LoVo (cell line): ENCODE data around the gene TGFBR1.

Experiments
- DNase-seq: peaks from one replicate; pipeline ENCODE4 v3.0.0-alpha.2; 2016; ENCODE audit warnings: low spot score

TGFBR1 gene

DNA sequence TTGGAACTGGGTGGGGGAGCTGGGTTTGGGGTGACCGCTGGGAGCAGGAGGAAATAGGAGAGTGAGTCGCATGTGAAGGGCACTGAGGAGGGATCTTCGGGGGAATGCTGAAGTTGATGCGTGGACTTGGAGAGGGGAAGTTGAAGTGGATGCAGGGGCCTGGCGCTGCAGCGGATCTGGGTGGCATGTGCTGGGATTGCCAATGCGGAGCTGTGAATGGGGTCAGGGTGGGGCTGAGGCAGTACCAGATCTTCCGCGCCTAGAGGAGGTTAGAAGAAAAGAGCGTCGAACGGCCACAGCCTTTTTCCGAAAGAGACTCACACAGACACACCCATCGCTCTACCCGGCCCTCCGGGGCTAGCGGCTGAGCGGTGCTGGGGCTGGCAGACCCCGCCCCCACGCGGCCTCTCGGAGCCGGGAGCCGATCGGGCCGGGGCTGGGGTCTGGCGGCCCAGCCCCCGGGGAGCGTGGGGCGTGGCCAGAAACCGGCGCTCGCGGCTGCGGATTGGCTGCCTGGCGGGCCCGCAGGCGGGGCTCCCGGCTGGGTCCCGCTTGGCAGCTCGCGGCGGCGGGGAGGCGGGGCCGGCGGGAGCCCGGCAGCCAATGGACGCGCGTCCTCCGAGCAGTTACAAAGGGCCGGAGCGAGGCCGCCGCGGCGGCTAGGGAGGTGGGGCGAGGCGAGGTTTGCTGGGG is at the start of gene TGFBR1:
TGFBR1 (plus strand) TSS at position 655 of the 693 bp plus-strand sequence. CDS start 93 bp downstream, outside the sequence.
- DNase-seq, result peak; percentile 93

DNA sequence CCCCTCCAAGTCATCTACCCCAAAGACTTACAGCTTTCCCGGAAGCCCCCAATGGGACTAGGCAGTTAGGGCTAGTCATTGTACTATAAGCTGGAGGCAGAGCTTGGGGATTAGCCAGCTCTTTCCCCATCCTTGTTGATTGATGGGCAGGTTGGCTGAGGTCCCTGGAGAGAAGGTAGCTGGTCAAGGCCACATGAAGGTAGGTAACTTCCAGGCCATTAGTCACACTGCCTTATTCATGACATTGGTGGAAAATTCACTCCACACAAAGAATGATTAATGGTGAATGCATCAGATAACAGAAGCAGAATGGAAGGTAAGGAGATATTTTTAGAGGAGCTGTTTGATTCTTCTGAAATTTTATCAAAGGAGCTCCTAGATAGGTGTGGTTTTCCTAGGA is 49.5 kb upstream of the TGFBR1 start:
- DNase-seq, result no peak

DNA sequence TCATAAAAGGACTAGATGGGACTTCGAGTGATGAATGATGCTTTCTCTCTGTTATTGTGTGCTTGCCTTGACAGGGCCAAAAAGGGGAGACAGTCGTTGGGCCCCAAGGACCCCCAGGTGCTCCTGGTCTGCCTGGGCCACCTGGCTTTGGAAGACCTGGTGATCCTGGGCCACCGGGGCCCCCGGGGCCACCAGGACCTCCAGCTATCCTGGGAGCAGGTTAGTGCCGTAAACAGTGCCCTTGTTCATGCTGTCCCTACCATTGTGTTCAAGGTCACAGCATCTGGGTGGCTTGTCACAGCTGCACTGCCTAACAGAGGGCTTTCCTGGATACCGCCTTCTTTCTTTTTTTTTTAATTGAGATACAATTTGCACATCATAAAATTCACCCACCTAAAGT is 48.7 kb upstream of the TGFBR1 start:
- no peak for DNase-seq

DNA sequence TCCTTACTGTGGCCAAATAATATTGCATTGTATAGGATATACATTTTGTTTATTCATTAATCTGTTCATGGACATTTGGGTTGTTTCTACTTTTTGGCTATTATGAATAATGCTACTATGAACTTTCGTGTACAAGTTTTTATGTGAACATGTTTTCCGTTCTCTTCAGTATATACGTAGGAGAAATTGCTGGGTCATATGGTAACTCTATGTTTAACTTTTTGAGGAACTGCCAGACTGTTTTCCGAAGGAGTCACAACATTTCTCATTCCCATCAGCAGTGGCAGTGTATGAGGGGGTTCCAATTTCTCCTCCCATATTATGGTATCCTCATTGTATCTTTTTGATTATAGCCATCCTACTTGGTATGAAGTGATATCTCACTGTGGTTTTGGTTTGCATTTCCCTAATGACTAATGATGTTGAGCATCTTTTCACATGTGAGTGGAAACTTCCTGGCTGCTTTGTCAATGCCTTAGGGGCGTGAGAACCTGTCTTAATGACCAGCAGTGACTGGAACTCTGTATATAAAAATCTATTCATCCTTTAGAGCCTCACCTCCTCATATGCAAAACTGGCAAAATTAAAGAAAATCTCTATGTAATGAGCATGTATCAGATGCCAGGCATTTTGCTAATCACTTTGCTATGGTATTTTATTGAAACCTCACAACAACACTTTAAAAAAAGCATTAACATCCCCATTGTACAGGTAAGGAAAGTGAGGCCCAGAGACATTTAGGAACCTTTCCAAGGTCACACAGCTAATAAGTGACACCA is 47.8 kb upstream of the TGFBR1 start:
- no peak for DNase-seq

DNA sequence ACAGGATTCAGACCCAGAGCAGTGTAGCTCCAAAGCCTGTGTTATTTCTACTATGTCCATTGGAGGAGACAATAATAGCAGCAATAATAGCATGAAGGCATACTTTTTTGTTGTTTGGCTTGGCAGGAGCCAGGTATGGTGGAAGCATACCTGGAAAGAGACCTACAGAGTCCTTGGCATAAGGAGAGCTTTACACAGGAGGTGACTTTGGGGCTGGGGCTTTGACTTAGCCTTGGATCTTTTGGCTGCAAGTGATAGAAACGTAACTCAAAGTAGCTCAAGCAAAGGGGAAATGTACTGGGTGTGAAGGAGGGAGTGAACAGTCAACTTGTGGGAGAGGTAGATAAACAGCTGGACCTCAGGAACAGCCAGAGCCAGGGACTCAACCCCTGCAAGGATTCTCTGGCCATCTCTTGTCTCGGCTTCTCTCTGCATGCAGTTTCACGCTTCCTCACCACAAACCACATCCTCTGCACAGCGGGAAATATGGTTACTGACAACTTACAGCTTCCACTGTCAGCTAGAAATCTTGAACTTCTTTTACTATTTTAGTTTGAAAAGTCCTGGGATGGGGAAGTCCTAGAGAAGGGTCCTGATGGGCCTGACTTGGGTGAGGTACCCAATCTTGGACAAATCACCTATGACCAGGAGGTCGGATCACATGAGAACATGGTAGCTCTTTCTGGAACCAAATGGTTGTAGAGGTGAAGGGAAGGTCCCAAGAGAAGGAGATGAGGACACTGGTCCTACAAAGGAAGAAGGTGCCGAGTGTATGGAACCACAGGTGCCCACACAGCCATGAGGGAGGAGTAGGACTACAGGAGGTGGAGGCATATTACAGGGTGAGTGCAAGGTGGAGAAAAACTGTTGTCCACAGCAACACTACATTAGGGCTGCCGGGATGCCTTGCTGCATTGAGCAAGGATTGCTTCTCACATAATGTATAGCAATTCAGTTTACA is 47.0 kb upstream of the TGFBR1 start:
- no peak for DNase-seq

DNA sequence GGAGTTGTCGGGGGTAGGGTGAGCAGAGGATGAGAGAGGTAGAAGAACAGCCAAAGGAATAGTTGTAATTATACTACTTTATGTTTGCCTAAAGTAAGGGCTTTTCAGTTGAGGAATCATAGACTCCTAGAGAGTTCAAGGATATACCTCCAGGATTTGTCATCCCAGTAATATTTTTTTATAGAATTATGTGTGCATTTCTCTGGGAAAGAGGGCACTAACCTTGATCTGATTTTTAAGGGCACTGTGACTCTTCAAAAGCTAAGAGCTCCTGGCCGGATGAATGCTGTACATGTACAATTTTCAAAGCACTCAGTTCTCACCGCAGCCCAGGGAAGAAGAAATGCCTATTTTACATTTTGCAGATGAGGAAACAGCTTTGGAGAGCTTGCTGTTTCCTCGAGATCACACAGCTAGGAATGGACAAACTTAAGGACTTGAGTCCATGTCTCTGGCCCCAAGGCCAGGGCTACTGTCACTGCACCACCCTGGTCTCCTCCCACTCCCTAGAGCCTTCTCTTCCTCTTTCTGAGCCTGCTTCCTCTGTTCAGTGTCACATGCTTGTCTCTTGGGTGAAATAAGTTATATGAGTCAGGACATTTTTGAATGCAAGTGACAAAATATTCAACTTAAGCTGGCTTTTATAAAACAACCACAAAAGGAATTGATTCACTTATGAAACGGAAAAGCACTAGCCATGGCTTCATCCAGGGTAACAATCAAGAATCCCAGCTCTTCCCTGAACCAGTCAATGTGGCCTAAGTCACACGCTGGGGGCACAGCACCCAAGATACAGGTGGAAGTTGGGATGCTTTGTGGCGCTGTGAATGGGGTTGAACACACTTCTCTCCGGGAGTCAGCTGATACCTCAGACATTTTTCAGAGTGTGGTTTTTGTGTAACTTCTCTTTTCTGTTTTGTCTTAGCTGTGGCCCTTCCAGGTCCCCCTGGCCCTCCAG is 45.7 kb upstream of the TGFBR1 start:
- DNase-seq, result no peak

DNA sequence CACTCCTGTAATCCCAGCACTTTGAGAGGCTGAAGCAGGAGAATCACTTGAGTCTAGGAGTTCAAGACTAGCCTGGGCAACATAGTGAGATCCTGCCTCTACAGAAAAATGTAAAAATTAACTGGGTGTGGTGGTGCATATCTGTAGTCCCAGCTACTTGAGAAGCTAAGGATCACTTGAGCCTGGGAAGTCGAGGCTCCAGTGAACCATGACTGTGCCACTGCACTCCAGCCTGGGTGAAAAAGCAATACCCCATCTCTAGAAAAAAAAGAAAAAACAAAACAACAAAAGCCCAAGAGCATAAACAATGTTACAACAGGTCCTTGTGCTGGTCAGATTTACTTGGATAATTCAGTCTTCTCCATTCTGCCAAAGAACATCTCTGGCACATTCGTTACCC is 44.3 kb upstream of the TGFBR1 start:
- no peak for DNase-seq

DNA sequence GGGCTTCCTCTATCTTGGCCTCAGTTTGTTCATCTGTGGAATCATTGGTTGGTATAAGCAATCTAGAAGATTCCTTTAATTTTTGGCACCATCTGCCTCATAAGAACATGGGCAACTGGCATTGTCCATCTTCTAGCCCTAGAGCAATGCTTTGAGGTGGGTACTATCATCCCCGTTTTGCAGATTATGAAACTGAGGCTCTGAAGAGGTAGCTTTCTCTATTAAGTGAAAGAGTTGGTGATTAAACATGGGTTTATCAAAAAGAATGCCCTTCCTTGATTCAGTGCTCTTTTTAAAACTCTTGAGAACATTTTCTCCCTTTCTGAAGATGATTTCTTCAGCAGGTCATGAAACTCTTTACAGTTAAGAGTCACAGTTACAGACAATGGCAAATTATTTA is 42.4 kb upstream of the TGFBR1 start:
- no peak for DNase-seq

DNA sequence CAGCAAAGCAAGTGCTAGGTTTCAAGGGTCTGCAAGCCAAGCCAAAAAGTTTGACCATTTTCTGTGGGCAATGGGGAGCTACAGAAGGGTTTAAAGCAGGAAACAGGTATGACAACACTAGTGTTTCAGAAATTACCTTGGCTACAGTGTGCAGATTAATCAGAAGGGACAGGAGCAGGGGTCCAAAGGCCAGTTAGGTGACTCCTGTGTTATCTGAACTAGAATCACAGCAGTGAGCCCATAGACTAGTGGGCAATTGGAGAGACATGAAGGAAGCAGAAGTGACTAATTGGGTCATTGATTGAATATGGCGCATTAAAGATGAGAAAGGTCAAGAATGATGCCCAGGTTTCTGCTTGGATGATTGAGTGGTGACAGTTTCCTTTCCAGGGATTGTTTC is 41.4 kb upstream of the TGFBR1 start:
- no peak for DNase-seq

DNA sequence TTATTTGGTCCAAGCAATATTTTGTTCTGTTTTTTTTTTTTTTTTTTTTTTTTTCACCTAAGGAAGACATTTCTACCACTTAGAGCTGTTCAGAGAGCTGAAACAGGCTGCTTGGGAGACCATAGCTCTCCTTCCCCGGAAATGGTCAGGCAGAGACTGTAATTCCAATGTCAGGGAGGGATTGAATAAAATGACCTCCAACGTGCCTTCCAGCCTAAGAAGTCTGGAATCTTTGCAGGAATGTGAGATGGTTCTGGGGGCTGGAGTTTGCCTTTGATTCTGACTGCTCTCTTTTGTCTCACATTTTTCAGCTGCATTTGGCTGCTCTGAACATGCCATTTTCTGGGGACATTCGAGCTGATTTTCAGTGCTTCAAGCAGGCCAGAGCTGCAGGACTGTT is 38.3 kb upstream of the TGFBR1 start:
- DNase-seq, result no peak

DNA sequence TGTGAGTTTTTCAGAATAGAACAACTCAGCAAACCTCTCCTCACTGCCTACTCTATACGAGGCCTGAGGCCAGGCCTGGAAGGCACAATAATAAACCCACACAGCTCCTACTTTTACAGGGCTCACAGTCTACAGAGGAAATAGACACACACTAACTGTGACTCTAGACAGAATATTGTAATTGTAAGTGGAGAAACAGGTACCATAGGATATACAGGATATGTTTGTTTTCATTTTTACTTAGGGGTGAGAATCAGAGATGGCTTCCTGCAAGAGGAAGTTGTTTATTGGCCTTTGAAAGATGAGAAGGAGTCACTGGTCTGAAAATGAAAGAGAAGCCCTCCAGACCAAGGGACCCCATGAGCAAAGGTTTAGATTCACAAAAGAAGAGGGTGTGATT is 35.8 kb upstream of the TGFBR1 start:
- no peak for DNase-seq

DNA sequence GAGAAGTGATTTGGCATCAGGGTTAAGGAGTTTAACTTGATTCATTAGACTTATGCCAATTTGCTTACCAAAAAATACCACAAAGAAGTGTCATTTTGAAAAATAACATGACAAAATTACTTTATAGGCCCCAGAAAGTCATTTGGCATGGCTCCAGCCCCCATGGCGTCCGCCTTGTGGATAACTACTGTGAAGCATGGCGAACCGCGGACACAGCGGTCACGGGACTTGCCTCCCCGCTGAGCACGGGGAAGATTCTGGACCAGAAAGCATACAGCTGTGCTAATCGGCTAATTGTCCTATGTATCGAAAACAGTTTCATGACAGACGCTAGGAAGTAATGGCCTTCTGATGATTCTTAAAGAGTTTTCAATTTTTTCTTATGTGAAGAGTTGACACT is 35.4 kb upstream of the TGFBR1 start:
- DNase-seq, result no peak

DNA sequence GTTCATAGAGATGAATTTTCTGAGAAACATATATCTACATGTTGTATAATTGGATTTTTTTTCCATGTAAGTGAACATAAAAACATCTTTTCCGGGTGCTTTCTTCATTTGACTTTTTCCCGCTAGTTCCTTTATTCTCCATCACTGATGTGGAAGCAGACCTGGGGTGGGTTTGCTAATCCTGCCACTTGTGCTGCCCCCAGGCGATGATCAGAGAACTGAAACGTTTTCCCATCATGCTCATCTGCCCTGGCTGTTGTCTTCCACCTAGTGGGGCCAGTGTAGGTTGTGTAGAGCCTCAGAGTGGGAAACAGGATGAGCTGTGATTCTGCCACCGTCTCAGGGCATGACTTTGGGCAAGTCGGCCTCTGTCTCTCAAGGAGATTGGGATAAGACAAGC is 34.2 kb upstream of the TGFBR1 start:
- DNase-seq, result no peak

DNA sequence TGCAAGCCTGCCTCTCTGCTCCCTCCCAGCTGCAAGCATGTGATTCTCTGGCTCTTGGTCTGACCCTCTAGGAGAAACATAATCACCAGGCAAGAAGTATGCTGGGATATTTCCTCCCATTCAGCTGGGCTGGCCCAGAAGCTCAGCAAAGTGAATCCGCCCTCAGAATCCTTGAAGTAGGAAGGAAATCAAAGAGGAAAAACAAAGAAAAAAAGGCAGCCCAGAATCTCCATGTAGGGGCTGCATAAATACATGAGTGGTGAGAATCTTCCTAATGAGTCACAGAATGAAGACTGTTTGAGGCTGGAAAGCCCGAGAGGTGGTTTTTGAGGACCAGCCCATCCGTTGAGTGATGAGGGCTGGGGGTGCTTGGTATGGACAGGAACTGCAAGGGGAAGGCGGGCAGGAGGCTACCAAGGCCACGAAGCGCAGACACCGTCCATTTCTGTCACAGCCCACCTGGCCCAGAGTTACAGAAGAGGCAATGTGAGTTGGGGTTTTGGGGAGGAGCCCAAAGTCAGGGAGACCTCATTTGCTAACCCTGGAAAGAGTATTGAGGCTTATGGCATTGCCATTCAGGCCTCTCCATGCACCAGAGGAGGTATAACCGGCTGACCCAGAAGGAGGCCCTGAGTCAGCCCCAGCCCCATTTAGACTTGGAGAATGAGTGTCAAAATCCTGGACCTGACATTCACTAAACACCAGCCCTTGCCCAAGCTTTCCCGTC is 33.4 kb upstream of the TGFBR1 start:
- no peak for DNase-seq

DNA sequence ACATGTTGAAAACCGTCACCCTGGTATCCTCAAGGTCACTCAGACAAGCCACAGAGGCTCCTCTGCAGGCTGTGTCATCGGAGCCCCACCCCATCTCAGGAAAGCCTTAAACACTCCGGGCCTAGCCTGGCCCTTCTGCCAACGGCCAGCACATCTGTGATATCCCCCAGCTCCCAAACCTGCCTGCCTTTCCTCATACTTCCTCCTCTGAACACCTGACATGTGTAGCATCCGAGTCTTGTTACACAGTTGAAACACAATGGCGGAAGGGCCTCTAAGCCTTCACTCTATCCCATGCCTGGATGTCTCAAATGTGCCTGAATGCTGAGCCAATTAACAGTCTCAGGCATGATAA is 32.9 kb upstream of the TGFBR1 start:
- no peak for DNase-seq

DNA sequence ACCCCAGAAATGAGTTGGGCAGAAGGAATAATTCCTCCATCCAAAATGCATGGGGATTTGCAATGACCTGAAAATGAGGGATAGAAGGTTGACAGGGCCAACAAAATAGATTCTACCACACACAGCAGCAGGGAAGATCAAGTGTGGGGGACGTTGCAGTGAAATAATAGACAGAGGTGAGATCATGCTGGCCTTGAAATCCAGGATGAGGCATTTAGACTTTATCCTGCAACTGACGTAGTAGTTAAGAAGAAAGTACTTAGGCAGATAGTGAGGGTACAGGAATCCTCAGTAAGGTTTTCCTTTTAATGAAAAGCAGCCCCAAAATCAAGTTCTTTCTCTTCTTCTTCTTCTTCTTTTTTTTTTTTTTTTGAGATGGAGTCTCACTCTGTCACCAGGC is 31.6 kb upstream of the TGFBR1 start:
- no peak for DNase-seq

DNA sequence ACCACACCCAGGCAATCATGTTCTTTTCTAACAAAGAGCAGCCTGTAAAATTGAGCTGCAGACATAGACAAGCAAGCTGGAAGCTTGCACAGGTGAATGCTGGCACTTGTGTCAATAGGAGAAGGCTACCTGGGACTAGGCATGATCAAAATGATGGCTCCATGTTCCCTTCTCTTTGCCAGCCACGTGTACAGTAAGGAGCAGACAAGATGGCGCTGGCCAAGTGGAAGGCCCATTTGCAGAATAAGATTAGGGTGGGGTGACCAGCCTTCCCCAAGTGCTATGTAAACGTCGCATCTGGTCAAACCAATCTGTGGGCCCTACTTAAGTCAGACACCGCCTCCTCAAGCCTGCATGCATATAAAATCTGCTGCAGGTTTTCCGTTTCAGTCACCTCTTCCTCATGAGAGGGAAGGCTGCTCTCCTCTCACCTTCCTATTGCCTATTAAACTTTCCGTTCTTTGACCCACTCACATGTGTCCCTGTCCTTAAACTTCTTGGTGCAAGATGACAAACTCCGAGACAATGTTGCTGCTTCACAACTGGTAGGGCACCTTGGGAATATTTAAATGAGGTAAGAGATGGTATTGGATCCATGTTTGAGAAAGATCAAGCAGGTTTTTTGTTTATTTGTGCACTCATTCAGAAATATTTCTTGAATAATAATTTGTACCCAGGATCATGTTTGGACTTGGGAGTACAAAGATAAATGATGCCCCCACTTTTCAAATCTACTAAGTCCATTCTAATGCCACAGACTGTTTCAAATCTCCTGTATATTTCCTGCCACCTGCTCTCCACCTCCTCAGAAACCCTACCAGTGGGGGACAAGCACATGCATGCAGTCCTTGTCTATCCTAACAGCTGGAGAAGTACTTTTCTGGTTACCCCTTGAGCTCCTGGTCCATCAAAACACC is 30.7 kb upstream of the TGFBR1 start:
- no peak for DNase-seq

DNA sequence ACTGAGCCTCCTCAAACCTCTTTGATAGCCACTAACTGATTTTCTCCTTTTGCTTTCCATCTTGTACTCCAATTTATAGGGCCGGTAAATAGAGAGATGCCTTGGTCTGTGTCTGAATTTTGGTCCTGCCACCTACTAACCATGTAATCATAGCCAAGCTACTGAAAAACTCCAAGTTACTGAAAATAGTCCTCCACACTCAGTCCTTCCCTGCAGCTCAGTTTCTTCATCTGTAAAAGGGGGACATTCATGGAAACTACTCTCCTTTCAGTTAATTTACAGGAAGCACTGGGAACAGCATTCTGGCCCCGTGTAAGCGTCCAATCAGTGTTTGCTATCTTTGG is 30.0 kb upstream of the TGFBR1 start:
- no peak for DNase-seq

DNA sequence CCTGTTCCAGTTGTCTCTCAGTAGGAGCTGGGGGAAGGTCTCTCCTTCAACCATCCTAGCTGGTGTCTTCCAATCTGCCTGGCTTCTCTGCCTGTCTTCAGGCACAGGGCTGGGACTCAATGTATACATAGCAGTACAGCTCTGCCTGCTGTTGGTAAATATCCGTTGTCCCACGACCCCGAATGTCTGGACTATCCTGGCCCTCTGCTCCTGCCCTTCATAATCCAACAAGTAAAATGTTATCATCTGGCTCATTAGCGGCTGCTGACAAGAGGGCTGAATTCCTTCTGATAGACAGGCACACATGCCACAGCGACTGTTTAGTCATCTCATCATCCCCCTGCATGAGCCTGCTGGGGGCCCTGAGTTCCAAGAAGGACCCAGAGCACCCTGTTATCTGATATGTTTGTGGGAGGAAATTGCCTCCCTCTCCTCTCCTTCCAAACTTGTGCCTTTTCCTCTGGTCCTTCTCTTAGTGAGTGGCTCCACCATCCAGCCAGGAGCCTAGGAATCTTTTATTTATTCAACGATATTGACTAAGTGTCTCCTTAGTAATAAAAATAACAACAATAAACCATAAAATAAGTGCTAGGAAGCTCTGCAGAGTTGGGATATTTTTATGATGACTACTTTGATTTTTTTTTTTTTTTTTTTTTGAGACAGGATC is 29.5 kb upstream of the TGFBR1 start:
- no peak for DNase-seq
